Forelimb muscle (tissue), 1 donor: ENCODE results near the gene CARD14. TPM values are rescaled to one million over a fixed set of nuclear protein-coding genes. Genes with fewer than 3 reads are reported as not detected.

Experiments
- DNase-seq: peaks from one replicate; pipeline ENCODE4 v3.0.0-alpha.2; 2013; ENCODE audit warnings: low read depth
- polyA plus RNA-seq: library from polyadenylated mRNA; unstranded; fragments of 120-200 nt; gene quantifications from one replicate; pipeline ENCODE4 v1.2.1, GENCODE V29; 2013; ENCODE audit not compliant: insufficient read length

The CARD14 gene
- polyA plus RNA-seq, 1 donor = 0.92 TPM

DNA sequence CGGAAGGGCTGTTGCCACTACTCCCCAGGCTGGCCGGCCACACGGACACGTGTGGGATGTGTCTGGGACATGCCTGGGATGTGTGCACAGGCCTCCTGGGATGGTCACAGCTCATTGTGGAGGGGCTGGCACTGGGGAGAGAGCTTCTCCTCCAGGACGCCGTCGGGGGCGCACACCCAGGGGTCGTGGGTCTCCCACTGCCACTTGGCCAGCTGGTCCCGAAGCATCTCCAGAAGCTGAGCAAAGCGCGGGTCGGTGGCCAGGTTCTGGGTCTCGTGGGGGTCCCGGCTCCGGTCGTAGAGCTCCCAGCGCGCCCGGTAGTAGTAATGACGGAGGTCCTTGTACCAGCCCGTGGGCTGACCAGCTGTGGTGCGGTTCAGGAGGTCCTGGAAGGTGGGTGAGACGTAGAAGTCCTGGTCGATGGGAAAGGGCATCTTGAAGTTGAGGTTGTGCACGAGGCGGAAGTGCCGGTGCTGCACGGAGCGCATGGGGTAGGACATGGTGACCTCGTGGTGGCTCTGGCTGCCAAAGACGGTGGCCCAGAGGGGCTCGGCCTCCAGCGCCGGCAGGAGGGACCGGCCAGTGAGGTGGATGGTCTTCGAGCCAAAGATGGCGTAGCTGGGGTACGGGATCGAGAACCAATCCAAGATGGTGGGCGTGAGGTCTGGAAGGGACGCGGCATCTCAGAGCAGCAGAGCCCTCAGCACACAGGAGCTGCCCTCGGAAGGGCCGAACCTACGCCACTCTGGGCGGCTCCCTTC is 40.7 kb downstream of the CARD14 start:
- DNase-seq = no peak

DNA sequence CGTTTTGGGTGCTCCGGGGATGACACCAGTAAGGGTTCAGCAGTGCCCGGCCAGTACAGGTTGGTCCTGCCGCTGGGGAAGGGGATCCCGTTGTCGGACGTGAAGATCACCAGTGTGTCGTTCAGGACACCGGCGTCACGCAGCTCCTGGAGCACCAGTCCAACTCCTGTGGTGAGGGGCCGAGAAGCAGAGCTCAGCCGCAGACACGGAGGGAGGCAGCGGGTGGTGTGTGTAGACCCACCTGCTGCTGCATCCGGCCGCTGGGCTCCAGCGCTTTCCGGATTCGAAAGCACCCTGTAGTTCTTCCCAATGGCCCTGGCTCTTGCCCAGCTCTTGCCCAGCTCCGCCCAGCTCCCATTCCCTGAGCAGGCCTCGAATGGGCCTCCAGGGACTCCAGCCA is 42.3 kb downstream of the CARD14 start:
- DNase-seq = no peak

DNA sequence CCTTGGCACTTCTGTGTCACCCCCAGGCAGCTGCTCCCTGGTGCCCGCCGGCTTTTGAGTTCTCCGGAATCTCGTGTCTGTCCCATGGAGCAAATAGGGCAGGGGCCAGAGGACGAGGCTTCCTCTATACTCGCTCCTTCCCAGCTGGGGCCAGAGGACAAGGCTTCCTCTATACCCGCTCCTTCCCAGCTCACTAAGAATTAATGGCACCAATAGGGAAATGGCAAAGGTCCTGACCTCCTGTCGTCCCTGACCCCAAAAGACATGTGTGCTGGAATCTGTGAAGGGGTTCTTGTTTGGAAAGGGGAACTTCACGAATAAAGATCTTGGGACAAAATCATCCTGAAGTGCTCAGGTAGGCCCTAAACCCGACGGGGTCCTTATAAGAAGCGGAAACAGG is 42.7 kb downstream of the CARD14 start:
- no peak for DNase-seq

DNA sequence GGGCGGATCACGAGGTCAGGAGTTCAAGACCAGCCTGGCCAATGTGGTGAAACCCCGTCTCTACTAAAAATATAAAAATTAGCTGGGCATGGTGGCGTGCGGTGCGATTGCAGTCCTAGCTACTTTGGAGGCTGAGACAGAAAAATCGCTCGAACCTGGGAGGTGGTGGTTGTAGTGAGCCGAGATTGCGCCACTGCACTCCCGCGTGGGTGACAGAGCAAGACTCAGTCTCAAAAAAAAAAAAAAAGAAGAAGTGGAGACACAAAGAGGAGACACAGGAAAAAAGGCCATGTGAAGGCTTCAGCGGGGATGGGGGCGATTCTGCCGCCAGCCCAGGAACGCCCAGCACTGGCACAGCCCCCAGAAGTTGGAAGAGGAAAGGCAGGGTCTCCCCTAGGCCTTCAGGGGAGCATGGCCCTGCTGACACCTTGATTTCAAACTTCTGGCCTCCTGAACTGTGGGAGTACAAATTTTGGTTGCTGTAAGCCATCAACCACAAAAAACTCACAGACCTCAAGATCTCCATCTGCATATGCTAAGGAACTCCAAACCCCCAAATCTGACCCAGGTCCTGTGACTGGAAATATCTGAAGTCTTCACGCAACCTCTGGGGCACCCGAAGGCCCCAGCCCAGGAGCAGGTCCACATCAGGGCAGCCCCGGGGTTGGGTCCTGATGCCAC is 43.3 kb downstream of the CARD14 start:
- no peak for DNase-seq

DNA sequence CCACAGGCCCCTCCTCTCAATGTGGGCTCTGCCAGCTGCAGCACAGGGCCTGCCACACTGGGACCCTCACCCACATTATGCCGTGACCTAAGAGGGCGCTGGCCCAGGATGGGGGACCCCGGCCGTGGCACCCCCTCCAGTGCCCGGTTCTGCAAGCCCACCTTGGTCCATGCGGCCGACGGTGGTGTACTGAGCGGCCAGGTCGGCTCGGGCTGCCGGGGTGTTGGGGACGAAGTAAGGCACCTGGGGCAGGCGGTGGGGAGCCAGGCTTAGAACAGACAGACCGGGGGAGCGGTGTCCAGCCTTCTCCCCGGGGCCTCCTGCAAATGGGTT is 43.8 kb downstream of the CARD14 start:
- no peak for DNase-seq

DNA sequence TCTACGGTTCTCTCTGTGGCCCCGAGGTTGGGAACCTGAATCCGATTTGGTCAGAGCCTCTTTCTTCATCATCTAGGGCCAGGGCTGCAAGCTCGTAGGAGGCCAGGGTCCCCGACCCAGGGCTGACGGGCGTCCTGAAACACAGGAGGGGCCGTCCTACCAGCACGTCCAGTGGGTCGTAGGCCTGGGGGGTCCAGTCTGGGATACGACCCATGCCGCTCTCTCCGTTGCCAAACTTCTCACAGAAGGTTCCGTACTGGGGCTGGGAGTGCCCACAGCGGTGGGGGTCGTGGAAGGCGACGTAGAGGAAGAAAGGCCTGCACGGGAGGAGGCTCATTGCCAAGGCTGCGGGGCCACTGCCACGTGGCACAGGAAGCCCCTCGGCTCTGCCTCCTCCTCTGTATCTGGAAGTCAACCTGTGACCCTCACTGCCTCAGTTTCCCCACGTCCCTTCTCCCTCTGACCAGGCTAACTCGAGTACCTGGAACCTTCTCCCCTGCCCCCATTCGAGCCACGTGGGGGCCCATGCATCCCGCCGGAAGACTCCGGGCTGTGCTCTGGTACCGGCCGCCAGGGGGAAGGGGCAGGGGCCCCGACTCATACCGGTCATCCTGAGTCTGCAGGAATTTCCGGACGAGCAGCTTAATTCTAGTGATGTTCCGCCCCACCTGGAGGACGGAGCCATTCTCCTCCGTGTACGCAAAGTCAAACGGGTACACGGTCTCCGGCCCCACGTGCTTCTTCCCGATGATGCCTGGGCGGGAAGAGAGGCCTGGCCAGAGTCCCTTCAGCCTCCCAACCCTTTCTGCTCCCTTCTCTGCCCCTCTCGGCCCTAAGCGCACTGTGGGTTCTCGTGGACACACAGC is 44.4 kb downstream of the CARD14 start:
- no peak for DNase-seq

DNA sequence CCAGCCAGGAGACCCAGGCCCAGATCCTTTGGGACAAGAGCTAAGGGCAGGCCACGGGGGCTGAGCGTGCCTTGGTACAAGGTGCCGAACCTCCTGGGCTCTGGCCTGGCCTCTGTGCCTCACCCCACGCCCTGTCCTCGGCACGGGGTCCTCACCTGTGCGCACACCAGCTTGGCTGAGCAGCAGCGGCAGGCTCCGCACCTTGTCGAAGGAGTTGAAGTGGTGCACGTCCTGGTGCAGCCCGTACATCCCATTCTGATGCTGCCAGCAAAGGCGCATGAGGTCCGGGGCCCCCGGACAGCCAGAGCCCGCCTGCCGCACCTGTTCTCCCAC is 45.0 kb downstream of the CARD14 start:
- no peak for DNase-seq

DNA sequence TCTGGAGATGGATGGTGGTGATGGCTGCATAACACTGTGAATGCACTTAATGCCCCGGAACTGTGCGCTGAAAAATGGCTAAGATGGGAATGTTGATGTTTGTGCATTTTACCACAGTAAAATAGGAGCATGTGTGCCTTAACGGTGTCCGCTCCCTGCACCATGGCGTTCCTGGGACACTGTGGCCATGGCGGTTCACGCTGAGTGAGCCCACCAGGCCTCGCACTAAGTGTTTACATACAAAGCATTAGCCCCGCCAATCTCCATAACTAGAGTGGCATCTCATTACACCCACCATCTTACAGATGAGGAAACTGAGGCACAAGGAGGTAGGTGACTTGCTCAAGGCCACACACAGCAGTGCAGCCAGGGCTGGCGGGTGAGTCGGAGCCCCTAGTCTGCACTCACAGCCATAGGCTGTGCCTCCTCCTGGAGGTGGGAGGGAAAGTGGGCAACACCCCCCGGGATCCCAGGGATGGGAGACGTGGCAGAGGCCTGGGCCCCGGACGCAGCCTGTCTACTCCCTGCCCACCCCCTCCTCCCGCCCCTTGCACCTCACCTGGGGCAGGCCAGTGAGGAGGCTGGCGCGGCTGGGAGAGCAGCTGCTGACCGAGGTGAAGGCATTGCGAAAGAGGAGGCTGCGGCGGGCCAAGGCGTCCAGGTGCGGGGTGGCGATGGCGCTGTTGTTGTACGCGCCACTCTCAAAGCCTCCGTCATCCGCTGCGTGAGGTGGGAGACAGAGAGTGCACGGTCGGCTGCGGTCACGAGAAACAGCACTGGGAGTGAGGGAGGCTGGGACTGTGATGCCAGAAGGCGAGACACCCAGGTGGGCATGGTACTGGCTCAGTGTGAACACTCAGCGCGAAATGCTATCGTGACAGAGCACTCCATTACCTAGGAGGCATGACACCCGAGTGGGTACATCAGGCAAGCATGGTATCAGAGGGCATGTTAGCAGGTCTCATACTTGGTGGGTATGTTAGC is 46.9 kb downstream of the CARD14 start:
- DNase-seq = no peak

DNA sequence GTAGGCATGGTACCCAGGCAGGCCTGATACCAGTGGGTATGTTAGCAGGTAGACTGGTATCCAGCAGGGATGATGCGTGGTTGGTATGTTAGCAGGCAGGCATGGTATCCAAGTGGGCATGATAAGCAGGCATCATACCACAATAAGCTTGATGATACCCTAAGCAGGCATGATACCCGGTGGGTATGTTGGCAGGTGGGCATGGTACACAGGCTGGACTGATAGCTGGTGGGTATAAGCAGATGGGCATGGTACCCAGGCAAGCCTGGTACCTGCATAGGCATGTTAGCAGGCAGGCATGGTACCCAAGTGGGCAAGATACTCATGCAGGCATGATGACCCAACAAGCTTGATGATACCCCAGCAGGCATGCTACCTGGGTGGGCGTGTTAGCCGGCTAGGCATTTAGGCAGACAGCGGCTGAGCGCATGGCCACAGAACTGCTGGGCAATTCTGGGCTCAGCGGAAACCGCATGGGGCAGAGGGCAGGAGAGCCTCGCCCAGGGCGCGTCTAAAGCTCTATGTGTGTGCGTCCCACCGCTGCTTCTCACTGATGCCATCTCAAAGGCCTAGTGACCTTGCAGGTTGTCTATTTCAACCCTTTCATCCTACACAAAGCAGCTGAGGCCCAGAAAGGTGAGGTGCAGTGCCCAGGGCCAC is 48.0 kb downstream of the CARD14 start:
- DNase-seq = no peak

DNA sequence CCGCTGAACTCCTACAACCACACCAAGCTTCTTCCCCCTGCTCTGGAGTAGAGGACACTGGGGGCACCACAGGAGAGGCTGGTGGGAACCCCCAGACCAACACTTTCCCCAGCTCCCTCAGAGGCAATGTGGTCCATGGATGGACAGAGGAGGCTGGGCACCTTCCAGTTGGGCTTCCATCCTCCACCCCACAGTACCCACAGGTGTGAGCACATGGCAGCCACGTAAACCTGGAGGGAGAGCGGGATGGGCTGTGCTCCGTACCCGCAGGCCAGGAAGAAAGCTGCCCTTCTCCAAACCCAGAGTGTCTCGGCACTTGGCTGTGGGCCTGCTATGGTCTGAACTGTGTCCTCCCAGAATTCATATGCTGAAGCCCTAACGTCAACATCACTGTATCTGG is 48.6 kb downstream of the CARD14 start:
- no peak for DNase-seq

DNA sequence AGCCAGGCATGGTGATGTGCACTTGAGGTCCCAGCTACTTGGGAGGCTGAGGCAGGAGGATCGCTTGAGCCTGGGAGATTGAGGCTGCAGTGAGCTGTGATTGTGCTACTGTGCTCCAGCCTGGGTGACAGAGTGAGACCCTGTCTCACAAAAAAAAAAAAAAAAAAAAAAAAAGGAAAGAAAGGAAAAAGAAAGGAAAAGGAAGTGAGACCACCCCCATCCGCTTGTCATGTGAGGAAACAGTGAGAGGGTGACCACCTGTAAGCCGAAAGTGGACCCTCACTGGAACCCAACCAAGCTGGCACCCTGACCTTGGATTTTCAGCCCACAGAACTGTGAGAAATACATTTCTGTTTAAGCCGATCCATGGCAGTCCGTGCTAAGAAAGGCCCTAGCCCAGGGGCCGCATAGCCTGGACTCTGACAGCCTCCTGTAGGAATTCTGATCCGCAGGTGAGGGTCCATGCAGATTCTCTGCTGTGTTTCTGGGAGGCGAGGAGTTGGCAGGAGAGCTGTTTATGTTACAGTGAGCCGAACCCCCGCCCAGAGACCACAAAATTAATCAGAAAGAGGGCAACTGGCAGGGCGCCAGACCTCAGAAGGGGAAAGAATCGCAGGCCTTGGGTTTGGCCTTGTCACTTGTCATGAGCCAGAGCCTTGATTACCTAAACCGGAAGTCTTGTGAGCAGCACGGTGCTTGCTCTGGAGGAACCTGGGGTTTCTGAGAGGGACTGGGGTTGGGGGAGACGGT is 49.4 kb downstream of the CARD14 start:
- peak; percentile 25 for DNase-seq

DNA sequence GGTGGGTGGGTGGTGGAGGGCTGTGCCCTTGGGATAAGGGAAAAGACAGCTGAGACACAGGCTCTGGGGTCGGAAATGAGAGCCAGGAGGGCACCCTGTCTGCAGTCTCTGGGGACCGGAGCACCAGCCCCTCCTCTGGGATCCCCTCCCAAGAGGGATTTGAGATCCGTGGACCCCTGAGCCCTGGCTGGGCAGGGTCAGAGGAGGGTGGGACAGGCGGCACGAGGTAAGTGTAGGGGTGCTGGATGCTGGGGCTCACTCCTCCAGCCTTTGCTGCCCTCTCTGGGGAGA is 49.9 kb downstream of the CARD14 start:
- DNase-seq = no peak

DNA sequence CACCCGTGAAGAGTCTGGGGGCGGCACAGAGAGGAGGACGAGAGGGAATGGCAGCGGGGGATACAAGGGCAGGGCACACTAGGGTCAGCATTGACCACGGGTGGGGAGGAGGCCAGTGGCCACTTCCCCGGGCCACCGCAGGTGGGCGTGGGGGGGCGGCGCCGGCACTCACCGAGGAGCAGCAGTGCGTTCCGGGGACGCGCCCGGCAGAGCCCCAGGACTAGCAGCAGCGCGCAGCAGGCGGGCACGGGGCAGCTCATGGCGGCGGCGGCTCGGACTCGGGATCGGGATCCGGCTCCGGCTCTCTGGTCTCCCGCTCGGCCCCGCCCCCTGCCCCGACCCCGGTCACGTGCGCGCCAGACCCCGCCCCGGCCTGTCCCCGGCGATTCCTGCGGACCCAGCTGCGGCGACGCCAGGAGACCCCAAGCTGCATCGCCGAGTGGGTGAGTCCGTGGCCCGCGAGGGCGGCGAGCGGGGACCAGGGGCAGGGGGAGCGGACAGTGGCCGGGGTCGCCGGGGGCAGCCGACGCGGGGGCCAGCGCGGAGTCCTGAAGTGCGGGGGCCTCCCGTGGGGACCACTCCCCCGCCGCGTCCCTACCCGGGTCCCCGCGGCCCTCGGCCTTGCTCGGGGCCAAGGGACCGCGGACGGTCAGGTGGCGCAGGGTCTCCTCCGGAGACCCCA is 50.4 kb downstream of the CARD14 start, which contains the start of the genes SGSH and SLC26A11:
TSS of gene SGSH (minus strand) at position 280 of the 682 bp plus-strand sequence. CDS start at position 260, 20 bp downstream.
TSS of gene SLC26A11 (plus strand) at position 374 of the 682 bp plus-strand sequence. CDS start 1,134 bp downstream, outside the sequence.
- no peak for DNase-seq

DNA sequence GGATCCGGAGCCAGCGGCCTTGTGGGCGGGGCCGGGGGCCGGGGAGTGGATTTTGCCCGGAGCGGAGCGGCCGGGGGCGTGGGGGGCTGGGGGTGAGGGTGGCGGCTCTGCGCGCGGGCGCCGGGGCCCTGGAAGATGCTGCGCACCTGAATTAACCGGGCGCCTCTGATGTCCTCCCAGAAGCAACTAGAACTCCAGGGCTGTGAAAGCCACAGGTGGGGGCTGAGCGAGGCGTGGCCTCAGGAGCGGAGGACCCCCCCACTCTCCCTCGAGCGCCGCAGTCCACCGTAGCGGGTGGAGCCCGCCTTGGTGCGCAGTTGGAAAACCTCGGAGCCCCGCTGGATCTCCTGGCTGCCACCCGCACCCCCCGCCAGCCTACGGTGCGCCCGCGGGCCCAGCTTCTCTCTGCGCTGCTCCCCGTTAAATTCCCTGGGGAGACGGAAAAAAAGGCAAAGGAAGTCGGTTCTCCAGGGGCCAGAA is 50.9 kb downstream of the CARD14 start:
- no peak for DNase-seq

DNA sequence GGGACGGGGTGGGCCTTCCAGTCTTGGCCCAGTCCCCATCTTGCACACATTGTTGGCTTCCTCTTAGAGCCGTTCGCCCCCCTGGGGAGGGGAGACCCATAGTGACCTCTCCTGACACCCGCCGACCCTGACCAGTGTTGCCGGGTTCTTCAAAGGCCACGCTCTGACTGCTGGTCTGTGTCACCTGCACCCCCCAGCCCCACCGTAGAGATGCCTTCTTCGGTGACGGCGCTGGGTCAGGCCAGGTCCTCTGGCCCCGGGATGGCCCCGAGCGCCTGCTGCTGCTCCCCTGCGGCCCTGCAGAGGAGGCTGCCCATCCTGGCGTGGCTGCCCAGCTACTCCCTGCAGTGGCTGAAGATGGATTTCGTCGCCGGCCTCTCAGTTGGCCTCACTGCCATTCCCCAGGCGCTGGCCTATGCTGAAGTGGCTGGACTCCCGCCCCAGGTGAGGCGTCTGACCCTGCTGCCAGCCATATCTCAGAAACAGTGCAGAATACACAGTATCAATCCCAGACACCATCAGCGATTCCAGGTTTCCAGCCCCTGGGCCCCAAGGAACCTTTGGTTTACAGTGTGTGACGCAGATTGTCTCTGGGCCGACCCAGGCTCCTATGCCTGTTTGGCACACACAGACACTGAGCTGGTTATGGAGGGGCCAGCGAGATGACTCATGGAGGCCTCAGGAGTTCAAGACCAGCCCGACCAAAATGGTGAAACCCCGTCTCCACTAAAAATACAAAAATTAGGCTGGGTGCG is 51.7 kb downstream of the CARD14 start:
- no peak for DNase-seq

DNA sequence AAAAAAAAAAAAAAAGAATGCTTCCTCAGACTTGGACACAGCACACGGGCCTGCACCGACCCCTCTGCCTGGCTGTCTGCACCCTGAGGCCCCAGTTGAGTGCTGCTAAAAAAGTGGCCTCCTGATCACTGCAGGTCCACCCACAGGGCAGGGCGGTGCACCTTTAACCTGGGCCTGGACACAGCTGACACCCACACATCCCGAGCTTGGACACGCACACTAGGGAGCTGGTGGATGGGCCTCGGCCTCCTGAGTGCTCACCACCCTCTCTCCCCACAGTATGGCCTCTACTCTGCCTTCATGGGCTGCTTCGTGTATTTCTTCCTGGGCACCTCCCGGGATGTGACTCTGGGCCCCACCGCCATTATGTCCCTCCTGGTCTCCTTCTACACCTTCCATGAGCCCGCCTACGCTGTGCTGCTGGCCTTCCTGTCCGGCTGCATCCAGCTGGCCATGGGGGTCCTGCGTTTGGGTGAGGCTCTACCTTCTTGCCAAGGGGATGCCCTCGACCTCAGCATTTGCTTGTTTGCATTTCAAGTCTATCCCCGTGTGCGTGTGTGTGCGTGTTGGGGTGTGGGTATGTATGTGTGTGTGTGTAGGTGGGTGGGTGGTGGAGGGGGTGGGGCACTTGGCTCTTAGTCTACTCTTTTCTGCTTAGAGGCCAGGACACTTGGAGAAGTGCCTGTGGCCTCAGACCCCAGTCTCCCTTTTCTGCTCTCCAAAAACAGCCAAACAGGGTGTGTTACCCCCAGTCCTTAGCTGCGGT is 52.7 kb downstream of the CARD14 start:
- no peak for DNase-seq

DNA sequence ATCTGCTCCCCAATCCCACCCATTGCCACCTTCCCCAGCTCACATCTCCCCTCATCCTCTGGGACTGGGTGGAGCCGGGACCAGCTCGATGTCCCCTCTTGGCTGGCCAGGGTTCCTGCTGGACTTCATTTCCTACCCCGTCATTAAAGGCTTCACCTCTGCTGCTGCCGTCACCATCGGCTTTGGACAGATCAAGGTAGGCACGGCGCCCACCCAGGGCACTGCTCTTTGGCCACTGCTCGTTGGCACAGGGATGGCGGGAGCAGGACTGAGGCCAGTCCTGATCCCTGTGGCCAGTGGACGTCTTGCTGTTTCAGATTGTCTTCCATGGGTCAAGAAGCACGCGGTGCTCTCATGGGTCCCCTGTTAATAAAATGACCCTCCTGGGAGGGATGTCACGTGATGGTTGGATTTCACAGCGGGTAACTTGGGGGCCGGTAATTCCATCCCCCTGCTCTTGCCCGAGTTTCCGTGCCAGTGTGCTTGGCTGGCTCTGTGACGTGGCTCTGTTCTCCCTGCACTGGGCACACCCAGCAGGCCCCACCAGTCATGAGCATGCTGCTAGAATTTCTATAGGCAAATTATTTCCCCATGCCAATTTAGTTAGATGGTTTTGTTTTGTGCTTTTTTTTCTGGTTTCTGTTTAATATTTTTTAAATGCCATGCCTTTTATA is 53.4 kb downstream of the CARD14 start:
- DNase-seq = no peak
